H9 (cell line): Measurements from ENCODE around the gene CAMKK1. TPM values are rescaled to one million over a fixed set of nuclear protein-coding genes. Genes with fewer than 3 reads are reported as not detected.

ENCODE experiments used
- DNase-seq: peaks from one replicate; pipeline ENCODE4 v3.0.0-alpha.2; 2017
- H2AFZ ChIP-seq: one replicate; pipeline ENCODE4 v1.6.1; 2013; ENCODE audit warnings: mild to moderate bottlenecking, low read length, control low read depth, moderate library complexity
- H2AK5ac ChIP-seq: 2 replicates; pipeline ENCODE4 v1.6.1; 2013; ENCODE audit warnings: low read length, control low read depth, mixed read lengths; ENCODE audit not compliant: insufficient read length
- H2BK120ac ChIP-seq: one replicate; pipeline ENCODE4 v1.6.1; 2013; ENCODE audit warnings: low read depth, mild to moderate bottlenecking, low read length, control low read depth, inconsistent platforms; ENCODE audit not compliant: poor library complexity, severe bottlenecking
- H2BK12ac ChIP-seq: 2 replicates; pipeline ENCODE4 v1.6.1; 2013; ENCODE audit warnings: low read length, control low read depth, mixed read lengths, low read depth; ENCODE audit not compliant: insufficient read length
- H2BK15ac ChIP-seq: 2 replicates; pipeline ENCODE4 v1.6.1; 2013; ENCODE audit warnings: low read depth, low read length, control low read depth
- H2BK20ac ChIP-seq: one replicate; pipeline ENCODE4 v1.6.1; 2013; ENCODE audit warnings: low read depth, mild to moderate bottlenecking, low read length, control low read depth, inconsistent platforms; ENCODE audit not compliant: poor library complexity, severe bottlenecking
- H2BK5ac ChIP-seq: 2 replicates; pipeline ENCODE4 v1.6.1; 2013; ENCODE audit warnings: low read length, control low read depth, mixed read lengths; ENCODE audit not compliant: insufficient read length
- H3K14ac ChIP-seq: 2 replicates; pipeline ENCODE4 v1.6.1; 2013; ENCODE audit warnings: low read length, control low read depth; ENCODE audit not compliant: insufficient read depth
- H3K18ac ChIP-seq: 2 replicates; pipeline ENCODE4 v1.6.1; 2013; ENCODE audit warnings: low read depth, mild to moderate bottlenecking, mixed read lengths, low read length, control low read depth; ENCODE audit not compliant: insufficient read length
- H3K23ac ChIP-seq: 2 replicates; pipeline ENCODE4 v1.6.1; 2013; ENCODE audit warnings: low read length, control low read depth, mixed read lengths, low read depth; ENCODE audit not compliant: insufficient read length
- H3K23me2 ChIP-seq: 2 replicates; pipeline ENCODE4 v1.6.1; 2013; ENCODE audit warnings: low read depth, mild to moderate bottlenecking, mixed read lengths, low read length, control low read depth; ENCODE audit not compliant: insufficient read length, poor library complexity, severe bottlenecking
- H3K27ac ChIP-seq: 2 replicates; pipeline ENCODE4 v1.5.1; 2013; ENCODE audit warnings: low read length, control low read depth, mixed read lengths, low read depth; ENCODE audit not compliant: insufficient read length
- H3K27me3 ChIP-seq: 2 replicates; pipeline ENCODE4 v1.6.1; 2013; ENCODE audit warnings: low read length, control low read depth, inconsistent platforms; ENCODE audit not compliant: insufficient read depth
- H3K4ac ChIP-seq: 2 replicates; pipeline ENCODE4 v1.6.1; 2013; ENCODE audit warnings: low read depth, mild to moderate bottlenecking, control low read depth, inconsistent platforms, low read length, moderate library complexity
- H3K4me1 ChIP-seq: 2 replicates; pipeline ENCODE4 v1.6.1; 2013; ENCODE audit warnings: low read length, control low read depth, inconsistent platforms; ENCODE audit not compliant: insufficient read depth
- H3K4me2 ChIP-seq: 2 replicates; pipeline ENCODE4 v1.6.1; 2013; ENCODE audit warnings: low read length, control low read depth, mixed read lengths; ENCODE audit not compliant: insufficient read length, insufficient read depth
- H3K56ac ChIP-seq: 2 replicates; pipeline ENCODE4 v1.6.1; 2013; ENCODE audit warnings: low read depth, mild to moderate bottlenecking, mixed read lengths, low read length, control low read depth; ENCODE audit not compliant: insufficient read length
- H3K79me1 ChIP-seq: 2 replicates; pipeline ENCODE4 v1.6.1; 2013; ENCODE audit warnings: low read depth, mild to moderate bottlenecking, moderate library complexity, low read length, control low read depth, inconsistent platforms; ENCODE audit not compliant: insufficient read depth, poor library complexity, severe bottlenecking
- H3K79me2 ChIP-seq: 2 replicates; pipeline ENCODE4 v1.6.1; 2013; ENCODE audit warnings: low read length, control low read depth, inconsistent platforms; ENCODE audit not compliant: insufficient read depth
- H3K9ac ChIP-seq: 2 replicates; pipeline ENCODE4 v1.6.1; 2013; ENCODE audit warnings: low read length, control low read depth, mixed read lengths; ENCODE audit not compliant: insufficient read length; ENCODE audit errors: extremely low read depth
- H3K9me3 ChIP-seq: one replicate; pipeline ENCODE4 v1.6.1; 2013; ENCODE audit warnings: low read depth, low read length, inconsistent platforms; ENCODE audit not compliant: control insufficient read depth
- H3T11ph ChIP-seq: one replicate; pipeline ENCODE4 v1.6.1; 2013; ENCODE audit warnings: mild to moderate bottlenecking, low read length, control low read depth, inconsistent platforms
- H4K20me1 ChIP-seq: one replicate; pipeline ENCODE4 v1.6.1; 2013; ENCODE audit not compliant: control insufficient read depth, insufficient read length, insufficient read depth
- H4K5ac ChIP-seq: 2 replicates; pipeline ENCODE4 v1.6.1; 2013; ENCODE audit warnings: low read depth, mild to moderate bottlenecking, mixed read lengths, low read length, control low read depth; ENCODE audit not compliant: insufficient read length
- H4K8ac ChIP-seq: replicated peaks from 2 replicates; pipeline ENCODE4 v1.6.1; 2013; ENCODE audit warnings: low read length, control low read depth, mixed read lengths, low read depth; ENCODE audit not compliant: insufficient read length
- H4K91ac ChIP-seq: 2 replicates; pipeline ENCODE4 v1.6.1; 2013; ENCODE audit warnings: low read depth, mild to moderate bottlenecking, moderate library complexity, mixed read lengths, low read length, control low read depth; ENCODE audit not compliant: insufficient read length
- H3K27ac Mint-ChIP-seq, 3 experiments: 2 replicates in 2 of 3; 3 replicates in 1 of 3; pipeline ENCODE4 v1.8.0; 2020 to 2021; ENCODE audit warnings: mixed read lengths in 3 of 3, mild to moderate bottlenecking in 1 of 3, moderate library complexity in 1 of 3
- H3K27me3 Mint-ChIP-seq: 2 replicates; pipeline ENCODE4 v1.8.0; 2021; ENCODE audit warnings: low read depth, mild to moderate bottlenecking, moderate library complexity, mixed read lengths
- H3K36me3 Mint-ChIP-seq, 3 experiments: 2 replicates in 2 of 3; 3 replicates in 1 of 3; pipeline ENCODE4 v1.8.0; 2020 to 2021; ENCODE audit warnings: low read depth in 3 of 3, mixed read lengths in 3 of 3; ENCODE audit not compliant: insufficient read depth in 1 of 3
- H3K4me1 Mint-ChIP-seq, 2 experiments: 2 replicates each; pipeline ENCODE4 v1.8.0; 2020; ENCODE audit warnings: mixed read lengths in 2 of 2
- H3K4me3 Mint-ChIP-seq, 2 experiments: 2 replicates in 1 of 2; 3 replicates in 1 of 2; pipeline ENCODE4 v1.8.0; 2020 to 2021; ENCODE audit warnings: mild to moderate bottlenecking in 2 of 2, mixed read lengths in 2 of 2, moderate library complexity in 1 of 2
- H3K9me3 Mint-ChIP-seq, 2 experiments: 2 replicates in 1 of 2; 3 replicates in 1 of 2; pipeline ENCODE4 v1.8.0; 2020; ENCODE audit warnings: mild to moderate bottlenecking in 2 of 2, mixed read lengths in 2 of 2, moderate library complexity in 1 of 2
- WGBS: extraction: QIAGEN DNeasy Blood & Tissue Kit; methylation state at CpG from one replicate; pipeline ENCODE4 v1.1.7; 2013; ENCODE audit warnings: missing lambda C conversion rate, low lambda C conversion rate, mixed read lengths; ENCODE audit not compliant: insufficient read length; ENCODE audit errors: extremely low coverage; 5-methylcytosine and 5-hydroxymethylcytosine counted together
- total RNA-seq: library from RNA; stranded (reverse); gene quantifications from 2 replicates; pipeline ENCODE4 v1.2.1, GENCODE V29; 2021
- TF ChIP-seq, protein P1 (sequence below): fragments of 200-600 bp; sonication (generic); conservative IDR thresholded peaks from 3 replicates; pipeline ENCODE4 v1.8.0; 2021; ENCODE audit warnings: antibody characterized with exemption, mild to moderate bottlenecking

The CAMKK1 gene
- total RNA-seq, 1 experiment from 2014 or later: 6.7 TPM

DNA sequence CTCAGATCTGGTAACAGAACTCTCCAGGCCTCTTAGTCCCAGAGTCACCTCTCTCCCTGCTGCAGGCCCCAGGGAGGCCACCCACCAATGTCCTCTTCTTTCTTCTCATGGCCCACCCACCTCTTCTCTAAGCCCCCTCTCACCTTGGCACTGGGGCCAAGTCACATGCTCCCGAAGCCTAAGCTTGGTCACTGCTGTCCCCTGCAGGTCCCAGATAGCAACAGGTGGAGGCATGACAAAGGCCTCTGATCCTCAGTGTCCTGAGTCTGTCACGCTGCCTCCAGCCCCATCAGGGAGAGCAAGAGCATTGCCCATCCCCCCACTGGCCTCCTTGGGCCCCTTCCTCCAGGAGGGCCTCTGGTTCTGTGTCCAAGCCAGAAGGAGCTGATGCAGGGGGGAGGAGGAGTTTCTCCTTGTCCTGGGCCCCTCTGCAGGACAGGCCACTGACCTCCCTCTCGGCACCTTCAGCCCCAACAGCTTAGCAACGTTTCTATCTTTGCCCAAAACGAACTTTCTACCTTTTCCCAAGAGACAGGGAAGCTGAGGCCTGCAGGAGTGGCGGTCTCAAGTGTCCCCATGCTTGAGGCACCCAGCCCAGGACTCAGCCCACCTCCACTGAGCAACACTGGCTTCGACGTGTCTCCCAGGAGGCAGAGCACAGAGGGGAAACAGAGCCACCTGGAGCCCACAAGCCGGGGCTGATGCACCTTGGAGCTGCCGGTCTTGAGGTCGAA, 14.8 kb upstream of the CAMKK1 start:
- peak; percentile 79 for DNase-seq
- TF ChIP-seq, protein P1, sequence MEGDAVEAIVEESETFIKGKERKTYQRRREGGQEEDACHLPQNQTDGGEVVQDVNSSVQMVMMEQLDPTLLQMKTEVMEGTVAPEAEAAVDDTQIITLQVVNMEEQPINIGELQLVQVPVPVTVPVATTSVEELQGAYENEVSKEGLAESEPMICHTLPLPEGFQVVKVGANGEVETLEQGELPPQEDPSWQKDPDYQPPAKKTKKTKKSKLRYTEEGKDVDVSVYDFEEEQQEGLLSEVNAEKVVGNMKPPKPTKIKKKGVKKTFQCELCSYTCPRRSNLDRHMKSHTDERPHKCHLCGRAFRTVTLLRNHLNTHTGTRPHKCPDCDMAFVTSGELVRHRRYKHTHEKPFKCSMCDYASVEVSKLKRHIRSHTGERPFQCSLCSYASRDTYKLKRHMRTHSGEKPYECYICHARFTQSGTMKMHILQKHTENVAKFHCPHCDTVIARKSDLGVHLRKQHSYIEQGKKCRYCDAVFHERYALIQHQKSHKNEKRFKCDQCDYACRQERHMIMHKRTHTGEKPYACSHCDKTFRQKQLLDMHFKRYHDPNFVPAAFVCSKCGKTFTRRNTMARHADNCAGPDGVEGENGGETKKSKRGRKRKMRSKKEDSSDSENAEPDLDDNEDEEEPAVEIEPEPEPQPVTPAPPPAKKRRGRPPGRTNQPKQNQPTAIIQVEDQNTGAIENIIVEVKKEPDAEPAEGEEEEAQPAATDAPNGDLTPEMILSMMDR: peak; percentile 62

More for the DNA sequence above, 14.8 kb upstream of the CAMKK1 start:
- H3K27ac Mint-ChIP-seq: peak overlapping the region in 2 of 3 experiments; percentile 85 to 88; a peak in 3 of 7 replicates
- Histone ChIP-seq H3T11ph (no peak overlapping the region), H2BK120ac (no peak overlapping the region), H2BK12ac (no peak overlapping the region), H3K9ac (no peak overlapping the region), H3K23ac (no peak overlapping the region), H3K9me3 (no peaks in the 10 kb centered on the region), H3K23me2 (no peaks in the 10 kb centered on the region), H2BK5ac (no peak overlapping the region), H2BK15ac (no peak overlapping the region), H3K79me2 (no peaks in the 10 kb centered on the region), H4K8ac (no peak overlapping the region), H4K5ac (no peak overlapping the region), H4K91ac (no peak overlapping the region), H2AFZ (no peak overlapping the region), H2AK5ac (no peak overlapping the region), H3K4ac (no peak overlapping the region), H3K18ac (no peak overlapping the region), H3K14ac (peak overlapping the region; percentile 47), H3K56ac (no peak overlapping the region), H2BK20ac (no peak overlapping the region), H3K4me2 (no peak overlapping the region), H3K4me1 (no peaks in the 10 kb centered on the region; the same call in 1 of the 2 replicates), H4K20me1 (no peaks in the 10 kb centered on the region), H3K27me3 (no peaks in the 10 kb centered on the region), H3K27ac (no peak overlapping the region), H3K79me1 (no peaks in the 10 kb centered on the region)
- H3K4me1 Mint-ChIP-seq: peaks cover 15 to 18% of the 10 kb centered on the region in 2 experiments
- no CpG with 5 or more reads among the region's 11 CpGs for WGBS
- no peak overlapping the region; a peak in 2 of 5 replicates for H3K4me3 Mint-ChIP-seq
- H3K36me3 Mint-ChIP-seq: no peaks in the 10 kb centered on the region
- peaks cover 2% of the 10 kb centered on the region; the same call in 1 of the 2 replicates for H3K27me3 Mint-ChIP-seq
- peaks cover 0 to 2% of the 10 kb centered on the region in 2 experiments; a peak in 2 of 5 replicates for H3K9me3 Mint-ChIP-seq
